Endothelial cell of umbilical vein (primary cell): ENCODE results near the gene KCNB1. TPM values are rescaled to one million over a fixed set of nuclear protein-coding genes. Genes with fewer than 3 reads are reported as not detected.

Experiments used
- BruUV-seq: library from RNA; stranded (reverse); fragments of 400-500 nt; replicated peaks from 2 replicates; lab custom pipeline; 2021; lab: Mats Ljungman, UMichigan
- CTCF ChIA-PET: fragments of 300-600, 350-600 bp; sonication (Branson Sonifier 250); formaldehyde crosslinking; loops from one replicate; lab custom pipeline; 2021; ENCODE audit warnings: antibody characterized with exemption, inconsistent platforms; lab: Charles Lee
- POLR2A ChIA-PET: fragments of 300-600, 350-600 bp; sonication (Branson Sonifier 250); formaldehyde crosslinking; loops from one replicate; lab custom pipeline; 2021; ENCODE audit warnings: antibody characterized with exemption, inconsistent platforms; lab: Charles Lee
- DNase-seq: peaks from one replicate; pipeline ENCODE4 v3.0.0-alpha.2; 2011; ENCODE audit warnings: low read depth, low spot score
- FAIRE-seq: peaks from 2 replicates; lab custom pipeline; 2011; peaks lifted over from hg19 to GRCh38; lab: Jason Lieb, UNC
- H2AFZ ChIP-seq: 2 replicates; pipeline ENCODE4 v1.6.0; 2012; ENCODE audit warnings: low read depth, low read length, control low read depth, inconsistent platforms
- H3K27ac ChIP-seq: 2 replicates; pipeline ENCODE4 v1.5.1; 2011; ENCODE audit warnings: low read depth, mild to moderate bottlenecking, control low read depth, low read length, moderate library complexity; ENCODE audit not compliant: insufficient read depth
- H3K27me3 ChIP-seq, 2 experiments: 2 replicates each; pipeline versions ENCODE4 v1.6.0 to v1.6.1; 2011; ENCODE audit warnings: low read length in 2 of 2, mixed read lengths in 1 of 2; ENCODE audit not compliant: control insufficient read depth in 2 of 2, insufficient read depth in 2 of 2
- H3K36me3 ChIP-seq, 2 experiments: 2 replicates in 1 of 2; 3 replicates in 1 of 2; pipeline ENCODE4 v1.5.1; 2011; ENCODE audit warnings: low read length in 2 of 2, mild to moderate bottlenecking in 1 of 2, moderate library complexity in 1 of 2; ENCODE audit not compliant: control insufficient read depth in 2 of 2, insufficient read depth in 2 of 2; ENCODE audit errors: extremely low read depth in 1 of 2
- H3K4me1 ChIP-seq: 3 replicates; pipeline ENCODE4 v1.5.1; 2011; ENCODE audit warnings: mild to moderate bottlenecking, low read length; ENCODE audit not compliant: control insufficient read depth, insufficient read depth; ENCODE audit errors: extremely low read depth
- H3K4me2 ChIP-seq: 2 replicates; pipeline ENCODE4 v1.6.1; 2011; ENCODE audit warnings: low read length, control low read depth, mixed read lengths; ENCODE audit not compliant: insufficient read depth
- H3K4me3 ChIP-seq, 3 experiments: fragments of 200-600 bp in 1 of 3; sonication (generic), shearing (Covaris generic) in 1 of 3; replicated peaks in 1 of 3; 2 replicates each; pipeline ENCODE4 v1.5.1; 2011 to 2016; ENCODE audit warnings: control low read depth in 3 of 3, low read length in 3 of 3, mild to moderate bottlenecking in 2 of 3, inconsistent platforms in 1 of 3, low read depth in 1 of 3, moderate library complexity in 1 of 3; ENCODE audit not compliant: insufficient read depth in 1 of 3
- H3K79me2 ChIP-seq: 2 replicates; pipeline ENCODE4 v1.6.0; 2012; ENCODE audit warnings: low read length, inconsistent platforms; ENCODE audit not compliant: control insufficient read depth, insufficient read depth
- H3K9ac ChIP-seq: replicated peaks from 2 replicates; pipeline ENCODE3; 2011; ENCODE audit warnings: low read length, control low read depth; ENCODE audit not compliant: insufficient read depth; ENCODE audit errors: extremely low read depth
- H3K9me1 ChIP-seq: replicated peaks from 3 replicates; pipeline ENCODE4 v1.6.0; 2011; ENCODE audit warnings: mild to moderate bottlenecking, low read length; ENCODE audit not compliant: control insufficient read depth, insufficient read depth; ENCODE audit errors: extremely low read depth
- H3K9me3 ChIP-seq: replicated peaks from 2 replicates; pipeline ENCODE4 v1.5.1; 2012; ENCODE audit warnings: low read length, inconsistent platforms; ENCODE audit not compliant: control insufficient read depth, insufficient read depth
- H4K20me1 ChIP-seq: replicated peaks from 2 replicates; pipeline ENCODE3; 2011; ENCODE audit warnings: mild to moderate bottlenecking, low read length; ENCODE audit not compliant: control insufficient read depth, insufficient read depth; ENCODE audit errors: extremely low read depth
- EZH2 ChIP-seq: IDR thresholded peaks from 2 replicates; pipeline ENCODE4 v1.6.1; 2012; ENCODE audit warnings: borderline replicate concordance, low read depth, mild to moderate bottlenecking, moderate library complexity, low read length, inconsistent platforms; ENCODE audit not compliant: severe bottlenecking
- FOS ChIP-seq: IDR thresholded peaks from 2 replicates; pipeline ENCODE4 v1.6.1; 2011; ENCODE audit warnings: mild to moderate bottlenecking, low read length, moderate library complexity, borderline replicate concordance; ENCODE audit not compliant: insufficient read depth
- GATA2 ChIP-seq: IDR thresholded peaks from 2 replicates; pipeline ENCODE4 v1.7.0; 2011; ENCODE audit warnings: low read depth, mild to moderate bottlenecking, moderate library complexity, mixed read lengths, low read length; ENCODE audit not compliant: insufficient read length, insufficient read depth
- JUN ChIP-seq: IDR thresholded peaks from 2 replicates; pipeline ENCODE4 v1.6.1; 2011; ENCODE audit warnings: borderline replicate concordance, low read depth; ENCODE audit not compliant: insufficient read length, insufficient read depth
- MYC ChIP-seq: IDR thresholded peaks from one replicate; pipeline ENCODE4 v1.6.1; 2011; ENCODE audit warnings: mild to moderate bottlenecking, low read depth, low read length
- POLR2A ChIP-seq: IDR thresholded peaks from 2 replicates; pipeline ENCODE4 v1.6.1; 2012; ENCODE audit warnings: low read depth, mild to moderate bottlenecking, control low read depth, low read length
- POLR2AphosphoS5 ChIP-seq: IDR thresholded peaks from 2 replicates; pipeline ENCODE4 v1.6.1; 2012; ENCODE audit warnings: low read depth, mild to moderate bottlenecking, control low read depth, low read length, moderate library complexity; ENCODE audit not compliant: insufficient read depth
- dilution Hi-C: fragments of 300-500 bp; cut with MboI; formaldehyde crosslinking; loops from one replicate; pipeline ENCODE4 v1.15.0; 2019; ENCODE audit warnings: low sequenced_read_pairs; ENCODE audit not compliant: extremely low pct_ligation_motif_present
- intact Hi-C: fragments of 100-400 bp; cut with micrococcal nuclease; formaldehyde crosslinking; loops from one replicate; pipeline ENCODE4 v1.10.0; 2022
- polyA plus RNA-seq, 4 experiments: library from polyadenylated mRNA; depleted of rRNA in 3 of 4; stranded (reverse) in 3 of 4; unstranded in 1 of 4; fragments of >200 nt; gene quantifications; 2 replicates each; pipeline versions ENCODE4 v1.2.1 to v1.2.3, GENCODE V29; 2011 to 2012; ENCODE audit warnings: missing spikeins in 1 of 4
- total RNA-seq: library from RNA; stranded (reverse); gene quantifications from 2 replicates; pipeline ENCODE4 v1.2.3, GENCODE V29; 2021
- TF ChIP-seq, protein P1 (sequence below), 2 donors: IDR thresholded peaks; 1 replicate in 1 of 2; 2 replicates in 1 of 2; pipeline ENCODE4 v1.5.1; 2011; ENCODE audit warnings: low read length in 2 of 2, mild to moderate bottlenecking in 2 of 2, moderate library complexity in 2 of 2, control low read depth in 1 of 2, inconsistent platforms in 1 of 2, low read depth in 1 of 2; ENCODE audit not compliant: insufficient read depth in 1 of 2; ENCODE audit errors: extremely low read depth in 1 of 2
- TF ChIP-seq, protein P2 (sequence below): IDR thresholded peaks from 2 replicates; pipeline ENCODE4 v1.6.1; 2011; ENCODE audit not compliant: insufficient read depth, insufficient read length

KCNB1 gene
- total and polyA plus RNA-seq, 2 donors (not counting 3 experiments of a cell fraction or from before 2014, with no cell fraction given): not detected

DNA sequence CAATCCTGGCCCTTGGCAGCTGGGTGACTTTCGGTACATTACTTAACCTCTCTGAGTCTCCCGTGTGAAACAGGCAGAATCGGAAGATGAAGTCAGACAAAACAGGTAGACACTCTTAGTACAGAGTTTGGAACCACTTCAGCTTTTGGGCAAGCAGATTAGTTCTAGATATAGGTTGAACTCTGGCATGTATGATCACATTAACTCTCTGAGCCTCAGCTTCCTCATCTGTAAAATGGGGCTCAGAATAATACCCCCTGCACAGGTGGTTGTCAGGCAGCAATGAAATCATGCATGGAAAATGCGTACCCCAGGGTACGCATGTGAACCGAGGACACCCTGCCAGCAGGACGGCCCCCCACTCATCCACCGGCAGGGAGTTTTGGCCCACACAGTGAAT is 87.7 kb downstream of the KCNB1 start:
- no peak overlapping the region for H3K9ac ChIP-seq
- H3K27me3 ChIP-seq: peaks cover 2 to 5% of the 10 kb centered on the region in 2 experiments
- H3K4me3 ChIP-seq: no peak overlapping the region
- H3K36me3 ChIP-seq: no peaks in the 10 kb centered on the region
- POLR2A ChIA-PET: no interaction called here
- H3K9me1 ChIP-seq: no peaks in the 10 kb centered on the region
- H3K27ac ChIP-seq: no peak overlapping the region
- no peak for FAIRE-seq
- no peaks in the 10 kb centered on the region for H3K4me1 ChIP-seq
- no TSS peak for BruUV-seq
- H4K20me1 ChIP-seq: no peaks in the 10 kb centered on the region
- H3K79me2 ChIP-seq: no peaks in the 10 kb centered on the region
- no peak for DNase-seq
- TF ChIP-seq FOS: no peak
- no peak for TF ChIP-seq JUN
- TF ChIP-seq, protein P1, sequence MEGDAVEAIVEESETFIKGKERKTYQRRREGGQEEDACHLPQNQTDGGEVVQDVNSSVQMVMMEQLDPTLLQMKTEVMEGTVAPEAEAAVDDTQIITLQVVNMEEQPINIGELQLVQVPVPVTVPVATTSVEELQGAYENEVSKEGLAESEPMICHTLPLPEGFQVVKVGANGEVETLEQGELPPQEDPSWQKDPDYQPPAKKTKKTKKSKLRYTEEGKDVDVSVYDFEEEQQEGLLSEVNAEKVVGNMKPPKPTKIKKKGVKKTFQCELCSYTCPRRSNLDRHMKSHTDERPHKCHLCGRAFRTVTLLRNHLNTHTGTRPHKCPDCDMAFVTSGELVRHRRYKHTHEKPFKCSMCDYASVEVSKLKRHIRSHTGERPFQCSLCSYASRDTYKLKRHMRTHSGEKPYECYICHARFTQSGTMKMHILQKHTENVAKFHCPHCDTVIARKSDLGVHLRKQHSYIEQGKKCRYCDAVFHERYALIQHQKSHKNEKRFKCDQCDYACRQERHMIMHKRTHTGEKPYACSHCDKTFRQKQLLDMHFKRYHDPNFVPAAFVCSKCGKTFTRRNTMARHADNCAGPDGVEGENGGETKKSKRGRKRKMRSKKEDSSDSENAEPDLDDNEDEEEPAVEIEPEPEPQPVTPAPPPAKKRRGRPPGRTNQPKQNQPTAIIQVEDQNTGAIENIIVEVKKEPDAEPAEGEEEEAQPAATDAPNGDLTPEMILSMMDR (IDR thresholded peaks at IDR 0.05; ENCODE audit: extremely low read depth in 1 of 2, insufficient read depth in 1 of 2, low read depth in 1 of 2, low read length in 2 of 2): no peak
- no peak for TF ChIP-seq GATA2
- no peak for TF ChIP-seq EZH2
- TF ChIP-seq POLR2AphosphoS5: no peak
- TF ChIP-seq, protein P2, sequence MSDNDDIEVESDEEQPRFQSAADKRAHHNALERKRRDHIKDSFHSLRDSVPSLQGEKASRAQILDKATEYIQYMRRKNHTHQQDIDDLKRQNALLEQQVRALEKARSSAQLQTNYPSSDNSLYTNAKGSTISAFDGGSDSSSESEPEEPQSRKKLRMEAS: no peak
- no peak for TF ChIP-seq POLR2A
- no peak for TF ChIP-seq MYC
- intact Hi-C loops (no loop called here), dilution Hi-C loops (no loop called here)
- H3K4me2 ChIP-seq: no peak overlapping the region
- H2AFZ ChIP-seq: no peak overlapping the region
- no peaks in the 10 kb centered on the region for H3K9me3 ChIP-seq
- CTCF ChIA-PET: interaction anchor here (1.3 to 3.5 kb wide), 2 partner anchors 10 kb away, joined by 5 to 23 read pairs; no protein-coding TSS in a partner anchor
